Adrenal gland (tissue), 12 donors: ENCODE data around the gene NEGR1. TPM values are rescaled to one million over a fixed set of nuclear protein-coding genes. Genes with fewer than 3 reads are reported as not detected.

ENCODE experiments used
- DNase-seq, 7 donors: peaks; one replicate each; pipeline ENCODE4 v3.0.0-alpha.2; 2019 to 2020
- H3K27ac ChIP-seq, 5 donors: fragments of 200-600 bp; sonication (generic) in 4 of 5; 1 replicate in 3 of 5; 2 replicates in 2 of 5; pipeline versions ENCODE4 v1.5.1 to v1.8.0; 2016 to 2020; ENCODE audit warnings: mild to moderate bottlenecking in 1 of 5
- H3K27me3 ChIP-seq: fragments of 200-600 bp; 2 replicates; pipeline ENCODE4 v1.8.0; 2021
- H3K36me3 ChIP-seq, 2 donors: fragments of 200-600 bp; replicated peaks in 1 of 2; 1 replicate in 1 of 2; 2 replicates in 1 of 2; pipeline versions ENCODE4 v1.5.1 to v1.8.0; 2018 to 2022
- H3K4me1 ChIP-seq, 2 donors: fragments of 200-600 bp; replicated peaks in 1 of 2; 1 replicate in 1 of 2; 2 replicates in 1 of 2; pipeline versions ENCODE4 v1.5.1 to v1.8.0; 2018 to 2021
- H3K4me3 ChIP-seq, 4 donors: fragments of 200-600 bp; sonication (generic) in 3 of 4; one replicate each; pipeline ENCODE4 v1.5.1; 2016 to 2018
- H3K9me3 ChIP-seq, 3 donors: fragments of 200-600 bp; sonication (generic) in 1 of 3; replicated peaks in 1 of 3; 1 replicate in 2 of 3; 2 replicates in 1 of 3; pipeline versions ENCODE4 v1.5.1 to v1.8.0; 2016 to 2021
- POLR2A ChIP-seq, 2 donors: fragments of 450-650 bp; IDR thresholded peaks; one replicate each; pipeline ENCODE4 v1.6.1; 2017; ENCODE audit warnings: antibody characterized with exemption in 2 of 2, mild to moderate bottlenecking in 2 of 2, moderate library complexity in 1 of 2
- WGBS, 4 donors: extraction: QIAGEN DNeasy Blood & Tissue Kit in 2 of 4; methylation state at CpG; one replicate each; pipeline versions ENCODE4 v1.1.5 to v1.1.7; 2013 to 2017; 5-methylcytosine and 5-hydroxymethylcytosine counted together
- intact Hi-C, 2 donors: fragments of 100-400 bp; cut with DNase I; formaldehyde crosslinking; loops; one replicate each; pipeline versions ENCODE4 v1.14.1 to v1.15.0; 2022 to 2023
- polyA plus RNA-seq, 3 donors: library from polyadenylated mRNA; stranded (reverse); fragments of 200-250 nt in 2 of 3; fragments of 350-450 nt in 1 of 3; fragmentation: Illumina TruSeq in 1 of 3; extraction: RNeasy Lipid Tissue Mini Kit (QIAGEN cat#74804) in 1 of 3; gene quantifications; one replicate each; pipeline ENCODE4 v1.2.3, GENCODE V29; 2013 to 2014
- total RNA-seq, 9 donors: library from RNA; depleted of rRNA in 4 of 9; stranded (reverse); fragments of >200 nt in 4 of 9; fragments of 120-200 nt in 1 of 9; fragmentation: NEBNext Ultra II Directional in 1 of 9; extraction: Animal tissue kit (Norgen Biotek cat#: 25700) in 1 of 9; gene quantifications; one replicate each; pipeline versions ENCODE4 v1.1.0 to v1.2.4, GENCODE V29; 2013 to 2023
- TF ChIP-seq, protein P1 (sequence below), 6 experiments: fragments of 450-650 bp in 4 of 6; fragments of 200-600 bp in 2 of 6; sonication (generic) in 1 of 6; IDR thresholded peaks; 1 replicate in 5 of 6; 2 replicates in 1 of 6; pipeline versions ENCODE4 v1.5.1 to v1.8.0; 2016 to 2021; ENCODE audit warnings: antibody characterized with exemption in 6 of 6, mild to moderate bottlenecking in 2 of 6, moderate library complexity in 1 of 6
- donor health status: healthy with polysubstance abuse.
- donor health status: Bipolar disorder and iron deficiency.
- donor health status: DM: yes; HTN: yes; CAD: no.
- donor health status: DM: no; HTN: no; CAD: no.
- donor health status: DM: no; HTN: no; CAD: no.
- donor health status: DM: yes; HTN: yes; CAD: no.

The NEGR1 gene
- total and polyA plus RNA-seq, 12 donors: 1.1 to 7.4 (median 4.0) TPM

DNA sequence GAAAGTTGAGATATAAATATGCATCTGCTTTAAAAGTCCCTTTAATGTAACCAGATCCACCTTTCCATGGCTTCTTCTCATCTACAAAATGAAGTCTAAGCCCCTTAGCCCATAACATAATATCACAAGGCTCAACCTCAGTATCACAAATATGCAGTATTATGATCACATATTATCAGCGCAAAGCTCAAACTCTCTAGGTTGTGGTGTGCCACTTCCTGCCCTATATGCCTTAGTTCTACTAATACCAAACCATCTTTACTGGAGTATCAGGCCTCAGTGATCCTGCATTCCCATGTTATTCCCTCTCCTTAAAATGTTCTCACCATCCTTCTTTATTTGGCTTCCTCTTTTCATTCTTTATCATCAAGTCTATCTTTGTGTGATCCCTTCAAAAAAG is 301.8 kb downstream of the NEGR1 start:
- no peaks in the 10 kb centered on the region for H3K27me3 ChIP-seq
- intact Hi-C loops: no loop called here
- no peak for DNase-seq
- H3K4me3 ChIP-seq: no peak overlapping the region
- H3K9me3 ChIP-seq: no peaks in the 10 kb centered on the region
- H3K4me1 ChIP-seq: no peaks in the 10 kb centered on the region
- H3K27ac ChIP-seq: no peak overlapping the region
- 89 to 100% (median 96%) methylated on average over 1 of the region's 1 CpG for WGBS, 4 donors
- no peaks in the 10 kb centered on the region for H3K36me3 ChIP-seq
- TF ChIP-seq POLR2A (IDR thresholded peaks at IDR 0.05): no peak
- TF ChIP-seq, protein P1, sequence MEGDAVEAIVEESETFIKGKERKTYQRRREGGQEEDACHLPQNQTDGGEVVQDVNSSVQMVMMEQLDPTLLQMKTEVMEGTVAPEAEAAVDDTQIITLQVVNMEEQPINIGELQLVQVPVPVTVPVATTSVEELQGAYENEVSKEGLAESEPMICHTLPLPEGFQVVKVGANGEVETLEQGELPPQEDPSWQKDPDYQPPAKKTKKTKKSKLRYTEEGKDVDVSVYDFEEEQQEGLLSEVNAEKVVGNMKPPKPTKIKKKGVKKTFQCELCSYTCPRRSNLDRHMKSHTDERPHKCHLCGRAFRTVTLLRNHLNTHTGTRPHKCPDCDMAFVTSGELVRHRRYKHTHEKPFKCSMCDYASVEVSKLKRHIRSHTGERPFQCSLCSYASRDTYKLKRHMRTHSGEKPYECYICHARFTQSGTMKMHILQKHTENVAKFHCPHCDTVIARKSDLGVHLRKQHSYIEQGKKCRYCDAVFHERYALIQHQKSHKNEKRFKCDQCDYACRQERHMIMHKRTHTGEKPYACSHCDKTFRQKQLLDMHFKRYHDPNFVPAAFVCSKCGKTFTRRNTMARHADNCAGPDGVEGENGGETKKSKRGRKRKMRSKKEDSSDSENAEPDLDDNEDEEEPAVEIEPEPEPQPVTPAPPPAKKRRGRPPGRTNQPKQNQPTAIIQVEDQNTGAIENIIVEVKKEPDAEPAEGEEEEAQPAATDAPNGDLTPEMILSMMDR (IDR thresholded peaks at IDR 0.05): no peak

DNA sequence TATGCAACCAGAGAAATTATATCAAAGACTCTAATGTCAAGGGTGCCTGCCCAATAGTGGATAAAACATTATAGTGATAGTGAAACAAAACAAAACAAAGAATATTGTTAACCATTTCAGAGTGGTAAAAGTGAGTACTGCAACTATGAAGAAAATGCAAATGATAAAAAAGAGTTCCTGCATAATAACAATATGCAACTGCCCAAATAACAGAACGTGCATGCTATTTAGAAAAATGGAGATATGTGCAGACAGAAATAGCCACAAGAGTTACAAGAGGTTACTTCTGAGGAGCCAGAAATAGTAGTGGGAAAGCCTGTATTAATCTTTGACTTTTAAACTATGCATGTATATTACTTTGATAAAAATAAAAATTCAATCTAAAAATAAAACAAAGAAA is 302.5 kb downstream of the NEGR1 start:
- WGBS, 4 donors: 47 to 58% (median 52%) methylated on average over 1 of the region's 1 CpG

DNA sequence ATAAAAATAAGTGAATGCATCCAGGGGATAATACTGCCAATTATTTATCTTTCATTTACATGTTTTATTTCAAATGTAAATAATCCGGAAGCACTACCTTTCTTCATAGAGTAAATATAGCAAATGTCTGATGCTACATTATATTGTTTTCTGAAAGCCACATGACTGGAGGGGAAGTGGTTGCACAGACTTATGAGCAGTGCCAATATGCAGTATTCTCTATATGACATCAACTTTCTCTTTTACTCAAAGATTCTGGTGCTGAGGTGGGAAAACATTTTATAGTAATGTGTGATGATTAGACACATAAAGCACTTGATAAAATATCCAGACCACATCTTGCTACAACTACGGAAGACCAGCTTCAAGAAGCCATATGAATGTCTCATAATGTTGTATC is 314.7 kb downstream of the NEGR1 start:
- intact Hi-C loops: no loop called here
- H3K9me3 ChIP-seq: no peaks in the 10 kb centered on the region
- no peak overlapping the region for H3K4me3 ChIP-seq
- DNase-seq: no peak
- TF ChIP-seq, protein P1 (IDR thresholded peaks at IDR 0.05): no peak
- TF ChIP-seq POLR2A (IDR thresholded peaks at IDR 0.05): no peak
- 65 to 80% (median 70%) methylated on average over 2 of the region's 2 CpGs for WGBS, 4 donors
- no peaks in the 10 kb centered on the region for H3K27me3 ChIP-seq
- no peaks in the 10 kb centered on the region for H3K4me1 ChIP-seq
- H3K27ac ChIP-seq: no peak overlapping the region
- no peaks in the 10 kb centered on the region for H3K36me3 ChIP-seq

More for the DNA sequence above, 302.5 kb downstream of the NEGR1 start:
- H3K4me1 ChIP-seq: no peaks in the 10 kb centered on the region
- H3K36me3 ChIP-seq: no peaks in the 10 kb centered on the region
- no peaks in the 10 kb centered on the region for H3K9me3 ChIP-seq
- no peak for DNase-seq
- TF ChIP-seq, protein P1 (IDR thresholded peaks at IDR 0.05): no peak
- no peak for TF ChIP-seq POLR2A (IDR thresholded peaks at IDR 0.05)
- H3K27me3 ChIP-seq: no peaks in the 10 kb centered on the region
- H3K27ac ChIP-seq: no peak overlapping the region
- H3K4me3 ChIP-seq: no peak overlapping the region
- intact Hi-C loops: no loop called here

DNA sequence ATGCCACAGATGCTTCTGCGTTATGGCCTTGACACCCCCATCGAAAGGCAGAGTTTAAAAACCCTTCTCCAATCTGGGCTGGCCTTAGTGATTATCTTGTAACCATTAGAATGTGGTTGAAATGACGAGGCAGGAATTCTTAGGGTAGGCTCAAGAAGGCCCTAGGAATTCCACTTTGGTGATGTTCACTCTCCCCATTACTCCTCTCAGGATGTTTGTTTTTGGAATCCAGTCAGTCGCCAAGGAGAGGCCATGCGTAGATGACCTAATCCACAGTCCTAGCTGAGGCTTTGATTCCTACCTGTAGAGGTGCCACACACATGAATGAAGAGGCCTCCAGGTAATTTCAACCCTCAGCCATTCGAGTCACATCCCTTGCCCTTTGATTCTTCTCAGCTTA is 318.2 kb downstream of the NEGR1 start:
- 66 to 93% (median 84%) methylated on average over 6 of the region's 6 CpGs for WGBS, 4 donors
- DNase-seq: no peak
- Histone ChIP-seq H3K9me3 (no peaks in the 10 kb centered on the region), H3K27me3 (no peaks in the 10 kb centered on the region), H3K4me1 (no peaks in the 10 kb centered on the region), H3K27ac (no peak overlapping the region), H3K36me3 (no peaks in the 10 kb centered on the region), H3K4me3 (no peak overlapping the region)
- TF ChIP-seq POLR2A (IDR thresholded peaks at IDR 0.05): no peak
- TF ChIP-seq, protein P1 (IDR thresholded peaks at IDR 0.05): no peak
- intact Hi-C loops: no loop called here
